Muscle layer of duodenum (tissue), 2 donors: ENCODE data around the gene U2SURP.

ENCODE experiments used
- H3K27ac ChIP-seq: one replicate; pipeline ENCODE4 v1.7.0; 2013; ENCODE audit warnings: mild to moderate bottlenecking, low read length
- H3K27me3 ChIP-seq: one replicate; pipeline ENCODE4 v1.7.0; 2013; ENCODE audit warnings: low read depth, mild to moderate bottlenecking, control low read depth, low read length
- H3K36me3 ChIP-seq, 2 donors: one replicate each; pipeline ENCODE4 v1.7.0; 2013; ENCODE audit warnings: low read length in 2 of 2, control low read depth in 1 of 2, mild to moderate bottlenecking in 1 of 2; ENCODE audit not compliant: insufficient read depth in 2 of 2, control insufficient read depth in 1 of 2
- H3K4me1 ChIP-seq, 2 donors: one replicate each; pipeline ENCODE4 v1.7.0; 2013; ENCODE audit warnings: low read length in 2 of 2, mild to moderate bottlenecking in 2 of 2, control low read depth in 1 of 2, moderate library complexity in 1 of 2; ENCODE audit not compliant: insufficient read depth in 2 of 2, control insufficient read depth in 1 of 2
- H3K4me3 ChIP-seq, 2 donors: one replicate each; pipeline ENCODE4 v1.7.0; 2013; ENCODE audit warnings: low read length in 2 of 2, low read depth in 1 of 2, mild to moderate bottlenecking in 1 of 2
- H3K9me3 ChIP-seq, 2 donors: one replicate each; pipeline ENCODE4 v1.7.0; 2013; ENCODE audit warnings: low read length in 2 of 2, control low read depth in 1 of 2, mild to moderate bottlenecking in 1 of 2; ENCODE audit not compliant: control insufficient read depth in 1 of 2
- donor health status: healthy.

Gene U2SURP

DNA sequence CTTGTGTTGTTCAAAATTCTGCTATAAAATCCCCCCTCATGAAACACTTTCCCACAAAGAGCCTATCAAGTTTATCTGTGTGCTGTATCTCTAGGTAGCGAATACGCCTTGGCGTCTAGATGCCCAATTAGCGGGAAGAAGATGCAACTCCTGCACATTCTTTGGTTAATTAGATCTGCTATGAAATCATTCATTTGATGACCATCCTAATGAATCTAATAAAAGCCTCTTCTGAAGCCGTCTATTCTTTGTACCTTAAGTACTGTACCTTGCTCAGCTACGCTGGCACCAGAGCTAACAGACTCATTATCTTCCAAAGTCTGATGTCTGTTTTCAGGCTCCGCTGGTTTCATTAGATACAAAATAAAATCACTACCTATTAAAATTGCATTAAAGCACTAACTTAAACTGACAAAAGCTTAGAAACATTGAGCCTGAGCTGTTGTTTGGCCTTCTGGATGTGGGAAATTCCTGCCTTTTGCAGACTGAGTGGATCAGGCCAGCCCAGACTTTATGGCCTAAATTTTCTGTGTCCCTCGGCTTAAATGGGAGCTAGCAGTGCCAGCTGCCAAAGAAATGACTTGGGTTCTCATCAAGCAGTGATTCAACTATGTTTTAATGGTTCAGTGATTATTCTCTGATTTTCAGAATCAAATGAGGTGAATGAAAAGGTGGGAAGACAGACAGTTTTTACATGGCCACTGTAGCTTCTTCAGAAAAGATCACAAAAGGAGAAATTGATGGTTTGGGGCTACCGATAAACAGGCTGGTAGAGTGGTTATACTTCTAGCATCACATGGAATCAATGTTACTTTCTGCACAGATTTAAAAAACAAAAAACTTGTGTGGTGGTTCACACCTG lies 89.8 kb downstream of the U2SURP start:
- Histone ChIP-seq H3K27ac (no peak overlapping the region), H3K4me3 (no peak overlapping the region), H3K36me3 (no peaks in the 10 kb centered on the region), H3K27me3 (no peaks in the 10 kb centered on the region), H3K4me1 (no peaks in the 10 kb centered on the region), H3K9me3 (no peaks in the 10 kb centered on the region)

DNA sequence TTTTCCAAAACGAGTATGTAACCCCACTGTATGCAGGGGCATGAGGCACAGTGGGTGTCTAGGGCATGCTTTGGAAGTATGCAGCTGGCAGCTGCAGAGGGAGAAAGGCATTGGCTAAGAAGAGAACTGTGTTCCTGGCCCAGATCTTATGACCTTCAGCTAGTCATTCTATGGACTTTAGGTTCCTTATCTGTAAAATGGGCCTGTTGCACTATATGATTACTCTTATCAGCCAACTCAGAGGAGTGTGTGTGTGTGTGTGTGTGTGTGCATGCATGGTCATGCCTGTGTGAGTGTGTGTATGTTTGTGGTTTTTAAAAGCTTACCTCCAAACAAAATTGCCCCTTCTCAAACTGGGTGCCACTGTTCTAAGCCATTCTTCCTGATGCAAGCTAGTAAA lies 90.8 kb downstream of the U2SURP start:
- H3K9me3 ChIP-seq: no peaks in the 10 kb centered on the region
- no peaks in the 10 kb centered on the region for H3K4me1 ChIP-seq
- no peak overlapping the region for H3K4me3 ChIP-seq
- no peak overlapping the region for H3K27ac ChIP-seq
- H3K36me3 ChIP-seq: no peaks in the 10 kb centered on the region
- H3K27me3 ChIP-seq: no peaks in the 10 kb centered on the region

DNA sequence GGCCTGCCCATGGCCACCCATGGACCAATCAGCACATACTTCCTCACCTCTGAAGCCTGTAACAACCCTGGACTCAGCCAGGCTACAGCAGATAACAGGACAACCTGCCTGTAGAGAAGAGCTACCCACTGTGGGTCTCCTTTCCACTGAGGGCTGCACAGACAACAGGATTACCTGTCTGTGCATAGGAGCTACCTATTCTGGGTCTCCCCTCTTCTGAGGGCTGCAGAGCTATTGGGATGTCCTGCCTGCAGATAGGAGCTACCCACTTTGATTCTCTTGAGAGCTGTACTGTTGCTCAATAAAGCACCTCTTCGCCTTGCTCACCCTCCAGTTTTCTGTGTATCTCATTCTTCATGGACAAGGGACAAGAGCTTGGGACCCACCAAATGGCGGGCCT lies 94.4 kb downstream of the U2SURP start:
- Histone ChIP-seq H3K4me1 (no peaks in the 10 kb centered on the region), H3K9me3 (no peaks in the 10 kb centered on the region), H3K4me3 (no peak overlapping the region), H3K27ac (no peak overlapping the region), H3K36me3 (no peaks in the 10 kb centered on the region), H3K27me3 (no peaks in the 10 kb centered on the region)

DNA sequence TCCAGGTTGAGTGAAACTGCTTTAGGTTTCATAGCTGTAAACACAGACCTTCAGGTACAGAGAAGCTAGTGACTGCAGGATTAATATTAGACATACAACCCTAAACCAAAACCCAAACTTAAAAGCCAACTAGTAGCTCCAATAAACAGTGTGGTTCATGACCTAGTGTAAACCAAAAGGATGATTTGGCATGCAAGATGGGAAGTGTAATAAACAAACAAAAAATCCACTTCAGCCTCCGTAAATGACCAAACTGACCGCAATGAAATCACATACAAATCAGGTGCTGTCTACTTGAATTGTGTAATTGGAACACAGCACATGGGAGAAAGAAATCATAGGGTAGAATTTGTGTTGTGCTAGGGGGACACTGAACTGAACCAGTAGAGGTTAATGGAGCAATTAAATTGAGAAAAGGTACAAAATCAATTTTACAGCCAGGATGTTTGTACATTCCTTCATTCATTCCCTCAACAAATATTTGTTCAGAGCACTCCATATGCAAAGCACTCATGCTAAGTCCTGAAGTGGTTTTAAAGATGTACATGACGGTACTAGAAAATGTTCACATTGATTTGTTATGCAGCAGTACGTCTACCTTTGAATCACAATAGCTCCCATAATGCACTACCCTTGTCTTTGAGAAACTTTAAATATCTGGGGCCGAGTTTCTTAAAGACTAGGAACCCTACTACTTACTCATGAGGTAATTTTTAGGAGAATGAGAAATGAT lies 96.8 kb downstream of the U2SURP start:
- Histone ChIP-seq H3K27me3 (no peaks in the 10 kb centered on the region), H3K9me3 (no peaks in the 10 kb centered on the region), H3K4me1 (no peaks in the 10 kb centered on the region), H3K27ac (no peak overlapping the region), H3K4me3 (no peak overlapping the region), H3K36me3 (no peaks in the 10 kb centered on the region)

DNA sequence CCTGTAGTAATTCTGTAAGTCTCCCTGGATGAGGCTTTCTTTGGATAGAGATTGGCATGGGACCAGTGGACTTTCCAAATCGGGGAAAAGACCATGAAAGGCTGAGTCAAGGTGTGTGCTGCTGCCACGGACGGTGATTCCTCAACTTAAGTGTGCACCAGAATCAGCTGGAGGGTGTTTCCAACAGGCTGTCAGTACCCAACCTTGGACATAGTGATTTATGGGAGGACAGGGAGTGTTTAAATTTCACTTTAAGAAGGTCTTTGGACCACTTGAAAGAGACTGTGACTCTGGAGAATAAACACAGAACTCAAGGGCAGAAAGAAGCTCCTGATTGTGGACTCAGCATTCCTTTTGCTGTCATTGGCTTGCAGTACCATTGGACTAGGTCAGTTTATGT lies 97.8 kb downstream of the U2SURP start:
- H3K27me3 ChIP-seq: no peaks in the 10 kb centered on the region
- no peak overlapping the region for H3K4me3 ChIP-seq
- peaks cover 0 to 1% of the 10 kb centered on the region in 2 donors for H3K9me3 ChIP-seq
- no peak overlapping the region for H3K27ac ChIP-seq
- H3K36me3 ChIP-seq: no peaks in the 10 kb centered on the region
- no peaks in the 10 kb centered on the region for H3K4me1 ChIP-seq

DNA sequence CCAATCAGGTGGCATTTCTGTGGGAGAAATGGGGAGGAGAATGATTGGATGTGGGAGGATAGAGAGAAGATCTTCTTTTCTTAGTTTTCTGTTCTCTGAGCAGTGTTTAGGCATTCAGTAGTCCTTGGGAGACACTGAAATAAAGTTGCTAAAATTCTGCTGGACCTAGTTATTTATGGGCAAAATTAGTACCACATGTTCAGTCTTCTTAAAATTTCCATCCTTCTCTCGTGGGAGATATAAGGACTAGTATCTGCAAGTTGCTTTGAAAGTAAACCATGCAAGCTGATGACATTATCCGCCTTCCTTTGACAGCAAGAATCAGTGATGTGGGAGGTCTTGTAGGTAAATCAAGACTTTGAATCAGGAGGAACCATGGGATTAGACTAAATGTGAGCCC lies 98.3 kb downstream of the U2SURP start:
- H3K4me3 ChIP-seq: no peak overlapping the region
- peaks cover 0 to 6% of the 10 kb centered on the region in 2 donors for H3K9me3 ChIP-seq
- H3K4me1 ChIP-seq: no peaks in the 10 kb centered on the region
- H3K36me3 ChIP-seq: no peaks in the 10 kb centered on the region
- H3K27ac ChIP-seq: no peak overlapping the region
- no peaks in the 10 kb centered on the region for H3K27me3 ChIP-seq

DNA sequence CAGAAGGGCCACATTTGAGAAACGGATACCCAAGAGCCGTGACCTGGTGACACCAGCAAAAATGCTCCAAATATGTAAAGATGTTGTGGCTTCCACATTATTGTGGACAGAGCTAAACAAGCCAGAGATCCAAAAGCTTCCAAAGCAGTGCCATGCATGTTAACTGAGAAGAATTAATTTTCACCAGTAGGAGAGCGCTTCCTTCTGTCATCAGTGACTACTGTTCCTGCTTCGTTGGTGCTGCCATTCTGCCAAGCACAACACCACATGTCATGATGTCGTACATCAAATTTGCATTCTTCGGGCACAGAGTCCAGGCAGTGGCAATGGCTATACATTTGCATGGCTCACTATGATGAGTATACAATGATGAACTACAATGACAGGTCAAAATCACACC lies 99.1 kb downstream of the U2SURP start:
- Histone ChIP-seq H3K4me1 (no peaks in the 10 kb centered on the region), H3K9me3 (peaks cover 4 to 14% of the 10 kb centered on the region in 2 donors), H3K36me3 (no peaks in the 10 kb centered on the region), H3K27me3 (no peaks in the 10 kb centered on the region), H3K27ac (no peak overlapping the region), H3K4me3 (no peak overlapping the region)

GRCh38 chr3:143101792-143102381 lies 100.5 kb downstream of the U2SURP start:
- Histone ChIP-seq H3K36me3 (no peaks in the 10 kb centered on the region), H3K4me1 (no peaks in the 10 kb centered on the region), H3K27ac (no peak overlapping the region), H3K27me3 (no peaks in the 10 kb centered on the region), H3K4me3 (no peak overlapping the region), H3K9me3 (peaks cover 10 to 18% of the 10 kb centered on the region in 2 donors)

DNA sequence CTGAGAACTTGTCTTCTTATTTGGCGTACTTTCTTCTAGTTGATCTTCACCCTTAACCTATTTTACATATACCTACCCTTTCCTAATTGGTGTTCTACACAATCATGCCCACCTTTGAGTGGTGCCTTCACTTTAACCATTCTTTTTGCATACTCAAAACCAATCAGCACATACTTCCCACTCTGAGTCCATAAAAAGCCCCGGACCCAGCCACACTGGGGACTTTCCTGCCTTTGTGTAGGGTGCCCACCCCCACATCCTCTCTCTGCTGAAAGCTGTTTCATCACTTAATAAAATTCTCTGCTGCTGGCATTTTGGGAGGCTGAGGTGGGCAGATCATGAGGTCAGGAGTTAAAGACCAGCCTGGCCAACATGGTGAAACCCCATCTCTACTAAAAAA lies 102.3 kb downstream of the U2SURP start:
- Histone ChIP-seq H3K4me3 (no peak overlapping the region), H3K27ac (no peak overlapping the region), H3K27me3 (no peaks in the 10 kb centered on the region), H3K4me1 (no peaks in the 10 kb centered on the region), H3K9me3 (peaks cover 10 to 18% of the 10 kb centered on the region in 2 donors), H3K36me3 (no peaks in the 10 kb centered on the region)

- Histone ChIP-seq H3K36me3 (no peaks in the 10 kb centered on the region), H3K9me3 (peaks cover 10 to 18% of the 10 kb centered on the region in 2 donors), H3K4me1 (no peaks in the 10 kb centered on the region), H3K4me3 (no peak overlapping the region), H3K27me3 (no peaks in the 10 kb centered on the region), H3K27ac (no peak overlapping the region)
Measured at GRCh38 chr3:143105170-143105569, 103.8 kb downstream of the U2SURP start.

DNA sequence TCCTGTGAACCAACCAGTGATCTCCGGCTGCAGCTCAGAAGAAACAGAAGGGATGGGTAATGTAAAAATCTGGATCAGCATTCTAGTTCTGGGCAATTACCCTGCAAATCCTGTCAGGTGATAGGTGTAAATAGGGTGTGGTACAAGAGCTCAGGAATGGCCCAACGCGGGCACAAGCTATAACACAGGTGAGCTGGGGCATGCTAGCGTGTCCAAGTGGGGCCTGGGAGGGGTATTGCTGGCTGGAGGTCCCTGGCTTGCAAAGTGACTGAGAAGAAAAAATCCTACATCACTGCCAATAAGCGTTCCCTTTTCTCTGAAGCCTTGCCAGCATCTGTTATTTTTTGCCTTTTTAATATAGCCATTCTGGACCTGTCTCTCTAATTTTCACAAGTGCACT lies 108.5 kb downstream of the U2SURP start:
- H3K27ac ChIP-seq: no peak overlapping the region
- H3K27me3 ChIP-seq: no peaks in the 10 kb centered on the region
- H3K9me3 ChIP-seq: peaks cover 10 to 11% of the 10 kb centered on the region in 2 donors
- no peak overlapping the region for H3K4me3 ChIP-seq
- H3K4me1 ChIP-seq: no peaks in the 10 kb centered on the region
- H3K36me3 ChIP-seq: no peaks in the 10 kb centered on the region
